GM12878 (cell line): ENCODE results near the gene ZNF469. TPM values are rescaled to one million over a fixed set of nuclear protein-coding genes. Genes with fewer than 3 reads are reported as not detected.

Experiments
- ATAC-seq: fragments of 200-7000 bp; cut with Tn5 transposase; 3 replicates; pipeline ENCODE4 v1.9.1; 2020; ENCODE audit warnings: mild to moderate bottlenecking, moderate library complexity
- BruUV-seq: library from RNA; stranded (reverse); fragments of 400-500 nt; replicated peaks from 2 replicates; lab custom pipeline; 2021; lab: Mats Ljungman, UMichigan
- CTCF ChIA-PET: fragments of 300-600 bp; sonication (Branson Sonifier 250); formaldehyde crosslinking; extraction: SDS; loops from one replicate; lab custom pipeline; 2021; ENCODE audit warnings: inconsistent platforms; lab: Yijun Ruan, JAX
- POLR2A ChIA-PET: fragments of 350-600 bp; formaldehyde crosslinking; extraction: SDS; loops from one replicate; lab custom pipeline; 2021; ENCODE audit warnings: inconsistent platforms; lab: Charles Lee
- RAD21 ChIA-PET: fragments of 300-600 bp; sonication (Branson Sonifier 250); formaldehyde crosslinking; loops from one replicate; lab custom pipeline; 2023; ENCODE audit warnings: antibody characterized with exemption; ENCODE audit not compliant: unreplicated experiment; lab: Charles Lee
- SMC1A ChIA-PET: fragments of 300-600 bp; sonication (Branson Sonifier 250); formaldehyde crosslinking; loops from one replicate; lab custom pipeline; 2023; ENCODE audit not compliant: unreplicated experiment, uncharacterized antibody; lab: Charles Lee
- DNase-seq: peaks from one replicate; pipeline ENCODE4 v3.0.0-alpha.2; 2011; ENCODE audit warnings: low read depth, low spot score
- FAIRE-seq: peaks from 3 replicates; lab custom pipeline; 2011; peaks lifted over from hg19 to GRCh38; lab: Jason Lieb, UNC
- H2AFZ ChIP-seq: 2 replicates; pipeline ENCODE4 v1.6.0; 2011; ENCODE audit warnings: low read depth, low read length, control low read depth; ENCODE audit not compliant: control insufficient read depth
- H3K27ac ChIP-seq: 2 replicates; pipeline ENCODE4 v1.5.1; 2011; ENCODE audit warnings: control low read depth; ENCODE audit not compliant: control insufficient read depth, insufficient read depth
- H3K27me3 ChIP-seq, 2 experiments: replicated peaks in 1 of 2; 2 replicates each; pipeline versions ENCODE4 v1.6.0 to v1.6.1; 2011; ENCODE audit warnings: low read length in 1 of 2; ENCODE audit not compliant: control insufficient read depth in 2 of 2, insufficient read depth in 2 of 2
- H3K36me3 ChIP-seq, 2 experiments: 2 replicates each; pipeline ENCODE4 v1.5.1; 2011; ENCODE audit warnings: low read length in 1 of 2; ENCODE audit not compliant: control insufficient read depth in 2 of 2, insufficient read depth in 2 of 2
- H3K4me1 ChIP-seq: 2 replicates; pipeline ENCODE4 v1.6.1; 2011; ENCODE audit warnings: mild to moderate bottlenecking, low read length, moderate library complexity, mixed read lengths; ENCODE audit not compliant: control insufficient read depth, insufficient read depth
- H3K4me2 ChIP-seq: 2 replicates; pipeline ENCODE4 v1.6.0; 2011; ENCODE audit warnings: control low read depth; ENCODE audit not compliant: control insufficient read depth, insufficient read depth
- H3K4me3 ChIP-seq: fragments of 200-600 bp; sonication (generic); 2 replicates; pipeline ENCODE4 v1.5.1; 2016
- H3K79me2 ChIP-seq: 2 replicates; pipeline ENCODE4 v1.6.0; 2011; ENCODE audit warnings: low read length; ENCODE audit not compliant: control insufficient read depth, insufficient read depth
- H3K9ac ChIP-seq: 2 replicates; pipeline ENCODE4 v1.8.0; 2011; ENCODE audit warnings: low read length, control low read depth, mixed read lengths; ENCODE audit not compliant: control insufficient read depth, insufficient read depth
- H3K9me3 ChIP-seq: replicated peaks from 3 replicates; pipeline ENCODE4 v1.5.1; 2011; ENCODE audit warnings: mild to moderate bottlenecking, low read length; ENCODE audit not compliant: control insufficient read depth, insufficient read depth
- H4K20me1 ChIP-seq: 2 replicates; pipeline ENCODE4 v1.6.0; 2011; ENCODE audit not compliant: control insufficient read depth, insufficient read depth
- DPF2 ChIP-seq: fragments of 450-650 bp; IDR thresholded peaks from 2 replicates; pipeline ENCODE4 v1.6.1; 2017; ENCODE audit warnings: mild to moderate bottlenecking
- FOXK2 ChIP-seq: fragments of 450-650 bp; IDR thresholded peaks from 2 replicates; pipeline ENCODE4 v1.6.1; 2017; ENCODE audit warnings: mild to moderate bottlenecking, moderate library complexity
- MTA3 ChIP-seq: IDR thresholded peaks from 2 replicates; pipeline ENCODE4 v1.6.1; 2012; ENCODE audit warnings: low read length, inconsistent platforms, borderline replicate concordance
- SPI1 ChIP-seq: IDR thresholded peaks from 2 replicates; pipeline ENCODE4 v1.6.1; 2011; ENCODE audit warnings: low read depth, mild to moderate bottlenecking, low read length, moderate library complexity, borderline replicate concordance; ENCODE audit not compliant: insufficient read depth
- WGBS: methylation state at CpG from one replicate; pipeline ENCODE4 v1.1.6; 2016; ENCODE audit warnings: low lambda C conversion rate; ENCODE audit not compliant: insufficient replicate concordance, insufficient coverage; ENCODE audit errors: missing lambda C conversion rate; 5-methylcytosine and 5-hydroxymethylcytosine counted together
- in situ Hi-C: fragments of 300-500 bp; cut with MboI; formaldehyde crosslinking; loops from 9 replicates; pipeline ENCODE4 v1.14.3; 2018; ENCODE audit warnings: mixed read lengths
- intact Hi-C: fragments of 100-400 bp; cut with micrococcal nuclease; formaldehyde crosslinking; loops from one replicate; pipeline ENCODE4 v1.14.2; 2022; ENCODE audit not compliant: unreplicated experiment
- polyA plus RNA-seq, 11 experiments: library from polyadenylated mRNA; depleted of rRNA in 4 of 11; unstranded in 6 of 11; stranded (reverse) in 5 of 11; fragments of >200 nt; fragmentation: Nextera tagmentation in 4 of 11; fragmentation: Illumina TruSeq in 1 of 11; extraction: Ambion mirVana in 4 of 11; extraction: Trizol in 1 of 11; gene quantifications; 1 replicate in 1 of 11; 2 replicates in 10 of 11; pipeline versions ENCODE4 v1.2.1 to v1.2.3, GENCODE V29; 2011 to 2016; ENCODE audit warnings: inconsistent platforms in 2 of 11, missing spikeins in 2 of 11, low read depth in 1 of 11
- total RNA-seq, 4 experiments: library from RNA; depleted of rRNA in 3 of 4; stranded (reverse); fragments of >200 nt in 3 of 4; fragmentation: Illumina TruSeq in 1 of 4; extraction: Trizol in 1 of 4; gene quantifications; 2 replicates each; pipeline versions ENCODE4 v1.2.1 to v1.2.3, GENCODE V29; 2013 to 2021
- TF ChIP-seq, protein P1 (sequence below): fragments of 450-650 bp; formaldehyde crosslinking; IDR thresholded peaks from 2 replicates; pipeline ENCODE4 v1.4.0; 2020; ENCODE audit warnings: mild to moderate bottlenecking, moderate library complexity
- TF ChIP-seq, protein P2 (sequence below): fragments of 450-650 bp; formaldehyde crosslinking; IDR thresholded peaks from 2 replicates; pipeline ENCODE4 v1.5.0; 2022; ENCODE audit warnings: mild to moderate bottlenecking, missing genetic modification characterization
- TF ChIP-seq, protein P3 (sequence below): IDR thresholded peaks from 2 replicates; pipeline ENCODE4 v1.6.1; 2012; ENCODE audit warnings: low read depth, low read length, improper control_type of control experiment
- TF ChIP-seq, protein P4 (sequence below): fragments of 450-650 bp; IDR thresholded peaks from 2 replicates; pipeline ENCODE4 v1.6.1; 2018; ENCODE audit warnings: mild to moderate bottlenecking, low read depth, moderate library complexity; ENCODE audit not compliant: partially characterized antibody
- TF ChIP-seq, protein P5 (sequence below), 3 experiments: IDR thresholded peaks in 2 of 3; conservative IDR thresholded peaks in 1 of 3; 2 replicates each; pipeline ENCODE4 v1.5.1; 2011; ENCODE audit warnings: low read depth in 3 of 3, low read length in 3 of 3, mild to moderate bottlenecking in 3 of 3, control low read depth in 2 of 3, moderate library complexity in 2 of 3, inconsistent platforms in 1 of 3, mixed read lengths in 1 of 3; ENCODE audit not compliant: control insufficient read depth in 2 of 3, insufficient read depth in 1 of 3; ENCODE audit errors: extremely low read depth in 1 of 3

ZNF469 gene
- total and polyA plus RNA-seq, 10 of the 15 experiments (the other 5 are each of a cell fraction or from before 2014, with no cell fraction given) = 0.01 to 0.21 (median 0.04) TPM; not detected in 3

DNA sequence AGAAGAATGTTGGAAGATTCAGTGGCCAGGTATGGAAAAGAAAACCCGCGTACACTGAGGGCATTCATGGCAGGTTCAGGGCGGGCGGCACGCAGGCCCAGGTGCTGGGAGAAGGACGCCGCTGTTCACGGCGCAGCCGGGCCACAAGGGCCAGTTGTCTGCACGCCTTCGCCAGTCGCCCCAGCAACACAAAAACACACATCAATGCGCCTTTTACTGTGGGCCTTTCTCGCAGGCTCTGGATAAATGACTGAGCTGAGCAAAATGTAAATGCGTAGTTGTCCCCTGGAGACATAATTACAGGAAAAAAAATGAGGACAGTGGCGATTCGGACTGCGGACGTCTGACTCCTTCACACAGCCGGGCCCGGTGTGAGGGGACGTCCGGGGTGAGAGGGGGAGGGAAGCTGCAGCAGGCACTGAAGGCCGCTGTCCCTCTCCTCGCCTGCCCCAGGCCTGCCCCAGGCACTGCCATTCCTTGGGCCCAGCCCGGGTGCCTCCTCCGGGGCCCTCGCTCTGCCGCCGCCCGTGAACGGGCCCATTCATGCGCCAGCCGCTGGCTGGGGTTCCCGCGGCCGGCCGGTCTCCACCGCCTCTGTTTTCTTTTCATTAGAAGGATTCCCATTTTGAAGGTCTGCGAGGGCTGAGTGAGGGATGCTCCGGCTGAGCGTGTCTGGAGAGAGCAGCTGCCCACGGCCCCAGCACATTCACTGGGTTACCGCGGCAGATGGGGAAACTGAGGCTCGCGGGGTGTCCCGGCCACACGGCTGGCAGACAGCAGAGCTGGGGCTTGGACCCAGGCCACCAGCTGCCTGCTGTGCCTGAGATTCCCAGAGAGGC, 6.5 kb upstream of the ZNF469 start:
- no peaks in the 10 kb centered on the region for H3K36me3 ChIP-seq
- no peak overlapping the region for H3K27ac ChIP-seq
- no TSS peak for BruUV-seq
- no peaks in the 10 kb centered on the region for H3K27me3 ChIP-seq
- RAD21 ChIA-PET = no interaction called here
- SMC1A ChIA-PET = no interaction called here
- in situ Hi-C loops = no loop called here
- no peak overlapping the region for H3K4me2 ChIP-seq
- ATAC-seq (no peak), FAIRE-seq (no peak), DNase-seq (no peak)
- H2AFZ ChIP-seq = no peak overlapping the region
- no peaks in the 10 kb centered on the region for H3K4me1 ChIP-seq
- POLR2A ChIA-PET = no interaction called here
- 67% methylated on average over 50 of the region's 50 CpGs for WGBS
- H3K4me3 ChIP-seq = no peak overlapping the region
- intact Hi-C loops = no loop called here
- CTCF ChIA-PET = no interaction called here
- peaks cover 1% of the 10 kb centered on the region; the same call in 1 of the 3 replicates for H3K9me3 ChIP-seq
- no peak overlapping the region for H3K9ac ChIP-seq
- H4K20me1 ChIP-seq = no peaks in the 10 kb centered on the region
- H3K79me2 ChIP-seq = no peaks in the 10 kb centered on the region
- TF ChIP-seq, protein P1, sequence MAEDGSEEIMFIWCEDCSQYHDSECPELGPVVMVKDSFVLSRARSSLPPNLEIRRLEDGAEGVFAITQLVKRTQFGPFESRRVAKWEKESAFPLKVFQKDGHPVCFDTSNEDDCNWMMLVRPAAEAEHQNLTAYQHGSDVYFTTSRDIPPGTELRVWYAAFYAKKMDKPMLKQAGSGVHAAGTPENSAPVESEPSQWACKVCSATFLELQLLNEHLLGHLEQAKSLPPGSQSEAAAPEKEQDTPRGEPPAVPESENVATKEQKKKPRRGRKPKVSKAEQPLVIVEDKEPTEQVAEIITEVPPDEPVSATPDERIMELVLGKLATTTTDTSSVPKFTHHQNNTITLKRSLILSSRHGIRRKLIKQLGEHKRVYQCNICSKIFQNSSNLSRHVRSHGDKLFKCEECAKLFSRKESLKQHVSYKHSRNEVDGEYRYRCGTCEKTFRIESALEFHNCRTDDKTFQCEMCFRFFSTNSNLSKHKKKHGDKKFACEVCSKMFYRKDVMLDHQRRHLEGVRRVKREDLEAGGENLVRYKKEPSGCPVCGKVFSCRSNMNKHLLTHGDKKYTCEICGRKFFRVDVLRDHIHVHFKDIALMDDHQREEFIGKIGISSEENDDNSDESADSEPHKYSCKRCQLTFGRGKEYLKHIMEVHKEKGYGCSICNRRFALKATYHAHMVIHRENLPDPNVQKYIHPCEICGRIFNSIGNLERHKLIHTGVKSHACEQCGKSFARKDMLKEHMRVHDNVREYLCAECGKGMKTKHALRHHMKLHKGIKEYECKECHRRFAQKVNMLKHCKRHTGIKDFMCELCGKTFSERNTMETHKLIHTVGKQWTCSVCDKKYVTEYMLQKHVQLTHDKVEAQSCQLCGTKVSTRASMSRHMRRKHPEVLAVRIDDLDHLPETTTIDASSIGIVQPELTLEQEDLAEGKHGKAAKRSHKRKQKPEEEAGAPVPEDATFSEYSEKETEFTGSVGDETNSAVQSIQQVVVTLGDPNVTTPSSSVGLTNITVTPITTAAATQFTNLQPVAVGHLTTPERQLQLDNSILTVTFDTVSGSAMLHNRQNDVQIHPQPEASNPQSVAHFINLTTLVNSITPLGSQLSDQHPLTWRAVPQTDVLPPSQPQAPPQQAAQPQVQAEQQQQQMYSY (CRISPR knock-in tag) = no peak
- TF ChIP-seq, protein P2, sequence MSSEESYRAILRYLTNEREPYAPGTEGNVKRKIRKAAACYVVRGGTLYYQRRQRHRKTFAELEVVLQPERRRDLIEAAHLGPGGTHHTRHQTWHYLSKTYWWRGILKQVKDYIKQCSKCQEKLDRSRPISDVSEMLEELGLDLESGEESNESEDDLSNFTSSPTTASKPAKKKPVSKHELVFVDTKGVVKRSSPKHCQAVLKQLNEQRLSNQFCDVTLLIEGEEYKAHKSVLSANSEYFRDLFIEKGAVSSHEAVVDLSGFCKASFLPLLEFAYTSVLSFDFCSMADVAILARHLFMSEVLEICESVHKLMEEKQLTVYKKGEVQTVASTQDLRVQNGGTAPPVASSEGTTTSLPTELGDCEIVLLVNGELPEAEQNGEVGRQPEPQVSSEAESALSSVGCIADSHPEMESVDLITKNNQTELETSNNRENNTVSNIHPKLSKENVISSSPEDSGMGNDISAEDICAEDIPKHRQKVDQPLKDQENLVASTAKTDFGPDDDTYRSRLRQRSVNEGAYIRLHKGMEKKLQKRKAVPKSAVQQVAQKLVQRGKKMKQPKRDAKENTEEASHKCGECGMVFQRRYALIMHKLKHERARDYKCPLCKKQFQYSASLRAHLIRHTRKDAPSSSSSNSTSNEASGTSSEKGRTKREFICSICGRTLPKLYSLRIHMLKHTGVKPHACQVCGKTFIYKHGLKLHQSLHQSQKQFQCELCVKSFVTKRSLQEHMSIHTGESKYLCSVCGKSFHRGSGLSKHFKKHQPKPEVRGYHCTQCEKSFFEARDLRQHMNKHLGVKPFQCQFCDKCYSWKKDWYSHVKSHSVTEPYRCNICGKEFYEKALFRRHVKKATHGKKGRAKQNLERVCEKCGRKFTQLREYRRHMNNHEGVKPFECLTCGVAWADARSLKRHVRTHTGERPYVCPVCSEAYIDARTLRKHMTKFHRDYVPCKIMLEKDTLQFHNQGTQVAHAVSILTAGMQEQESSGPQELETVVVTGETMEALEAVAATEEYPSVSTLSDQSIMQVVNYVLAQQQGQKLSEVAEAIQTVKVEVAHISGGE (CRISPR knock-in tag) = no peak
- TF ChIP-seq, protein P3, sequence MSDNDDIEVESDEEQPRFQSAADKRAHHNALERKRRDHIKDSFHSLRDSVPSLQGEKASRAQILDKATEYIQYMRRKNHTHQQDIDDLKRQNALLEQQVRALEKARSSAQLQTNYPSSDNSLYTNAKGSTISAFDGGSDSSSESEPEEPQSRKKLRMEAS = no peak
- TF ChIP-seq DPF2 (no peak), SPI1 (no peak), FOXK2 (no peak), MTA3 (no peak)
- TF ChIP-seq, protein P4, sequence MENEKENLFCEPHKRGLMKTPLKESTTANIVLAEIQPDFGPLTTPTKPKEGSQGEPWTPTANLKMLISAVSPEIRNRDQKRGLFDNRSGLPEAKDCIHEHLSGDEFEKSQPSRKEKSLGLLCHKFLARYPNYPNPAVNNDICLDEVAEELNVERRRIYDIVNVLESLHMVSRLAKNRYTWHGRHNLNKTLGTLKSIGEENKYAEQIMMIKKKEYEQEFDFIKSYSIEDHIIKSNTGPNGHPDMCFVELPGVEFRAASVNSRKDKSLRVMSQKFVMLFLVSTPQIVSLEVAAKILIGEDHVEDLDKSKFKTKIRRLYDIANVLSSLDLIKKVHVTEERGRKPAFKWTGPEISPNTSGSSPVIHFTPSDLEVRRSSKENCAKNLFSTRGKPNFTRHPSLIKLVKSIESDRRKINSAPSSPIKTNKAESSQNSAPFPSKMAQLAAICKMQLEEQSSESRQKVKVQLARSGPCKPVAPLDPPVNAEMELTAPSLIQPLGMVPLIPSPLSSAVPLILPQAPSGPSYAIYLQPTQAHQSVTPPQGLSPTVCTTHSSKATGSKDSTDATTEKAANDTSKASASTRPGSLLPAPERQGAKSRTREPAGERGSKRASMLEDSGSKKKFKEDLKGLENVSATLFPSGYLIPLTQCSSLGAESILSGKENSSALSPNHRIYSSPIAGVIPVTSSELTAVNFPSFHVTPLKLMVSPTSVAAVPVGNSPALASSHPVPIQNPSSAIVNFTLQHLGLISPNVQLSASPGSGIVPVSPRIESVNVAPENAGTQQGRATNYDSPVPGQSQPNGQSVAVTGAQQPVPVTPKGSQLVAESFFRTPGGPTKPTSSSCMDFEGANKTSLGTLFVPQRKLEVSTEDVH = no peak
- TF ChIP-seq, protein P5, sequence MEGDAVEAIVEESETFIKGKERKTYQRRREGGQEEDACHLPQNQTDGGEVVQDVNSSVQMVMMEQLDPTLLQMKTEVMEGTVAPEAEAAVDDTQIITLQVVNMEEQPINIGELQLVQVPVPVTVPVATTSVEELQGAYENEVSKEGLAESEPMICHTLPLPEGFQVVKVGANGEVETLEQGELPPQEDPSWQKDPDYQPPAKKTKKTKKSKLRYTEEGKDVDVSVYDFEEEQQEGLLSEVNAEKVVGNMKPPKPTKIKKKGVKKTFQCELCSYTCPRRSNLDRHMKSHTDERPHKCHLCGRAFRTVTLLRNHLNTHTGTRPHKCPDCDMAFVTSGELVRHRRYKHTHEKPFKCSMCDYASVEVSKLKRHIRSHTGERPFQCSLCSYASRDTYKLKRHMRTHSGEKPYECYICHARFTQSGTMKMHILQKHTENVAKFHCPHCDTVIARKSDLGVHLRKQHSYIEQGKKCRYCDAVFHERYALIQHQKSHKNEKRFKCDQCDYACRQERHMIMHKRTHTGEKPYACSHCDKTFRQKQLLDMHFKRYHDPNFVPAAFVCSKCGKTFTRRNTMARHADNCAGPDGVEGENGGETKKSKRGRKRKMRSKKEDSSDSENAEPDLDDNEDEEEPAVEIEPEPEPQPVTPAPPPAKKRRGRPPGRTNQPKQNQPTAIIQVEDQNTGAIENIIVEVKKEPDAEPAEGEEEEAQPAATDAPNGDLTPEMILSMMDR (IDR thresholded peaks at IDR 0.05 in 2 of 3, conservative IDR thresholded peaks at IDR 0.05 in 1 of 3; ENCODE audit: control insufficient read depth in 2 of 3, extremely low read depth in 1 of 3, insufficient read depth in 1 of 3, low read depth in 3 of 3, low read length in 3 of 3) = no peak
